Measurements from ENCODE around the gene SLC22A12.

SLC22A12 gene

GRCh38 chr11:64602466-64603070, 11.5 kb downstream of the SLC22A12 start:
- in situ Hi-C loops (cut with HindIII; ENCODE audit: low sequenced_read_pairs), result no loop called here

- in situ Hi-C loops (cut with HindIII; ENCODE audit: low sequenced_read_pairs), result no loop called here
Observed at GRCh38 chr11:64603411-64604110, 12.5 kb downstream of the SLC22A12 start.

GRCh38 chr11:64604458-64605243, 13.6 kb downstream of the SLC22A12 start:
- in situ Hi-C loops (cut with HindIII; ENCODE audit: low sequenced_read_pairs), result no loop called here

GRCh38 chr11:64605244-64605560, 14.2 kb downstream of the SLC22A12 start:
- in situ Hi-C loops (cut with HindIII; ENCODE audit: low sequenced_read_pairs), result no loop called here

GRCh38 chr11:64605656-64606585, 14.9 kb downstream of the SLC22A12 start:
- in situ Hi-C loops (cut with HindIII; ENCODE audit: low sequenced_read_pairs), result no loop called here

GRCh38 chr11:64606796-64607380, 15.9 kb downstream of the SLC22A12 start:
- in situ Hi-C loops (cut with HindIII; ENCODE audit: low sequenced_read_pairs), result no loop called here

GRCh38 chr11:64607381-64607985, 16.5 kb downstream of the SLC22A12 start:
- in situ Hi-C loops (cut with HindIII; ENCODE audit: low sequenced_read_pairs), result no loop called here

- in situ Hi-C loops (cut with HindIII; ENCODE audit: low sequenced_read_pairs), result no loop called here
Observed at GRCh38 chr11:64608046-64608445, 17.0 kb downstream of the SLC22A12 start.

GRCh38 chr11:64608636-64609035, 17.6 kb downstream of the SLC22A12 start:
- in situ Hi-C loops (cut with HindIII; ENCODE audit: low sequenced_read_pairs), result no loop called here

- in situ Hi-C loops (cut with HindIII; ENCODE audit: low sequenced_read_pairs), result no loop called here
Observed at GRCh38 chr11:64609436-64610047, 18.5 kb downstream of the SLC22A12 start.

- in situ Hi-C loops (cut with HindIII; ENCODE audit: low sequenced_read_pairs), result no loop called here
Observed at GRCh38 chr11:64610596-64610995, 19.6 kb downstream of the SLC22A12 start.

GRCh38 chr11:64611176-64611575, 20.2 kb downstream of the SLC22A12 start:
- in situ Hi-C loops (cut with HindIII; ENCODE audit: low sequenced_read_pairs), result no loop called here

- in situ Hi-C loops (cut with HindIII; ENCODE audit: low sequenced_read_pairs), result no loop called here
Observed at GRCh38 chr11:64611869-64612646, 21.0 kb downstream of the SLC22A12 start.

GRCh38 chr11:64613648-64614047, 22.6 kb downstream of the SLC22A12 start:
- in situ Hi-C loops (cut with HindIII; ENCODE audit: low sequenced_read_pairs), result no loop called here

- in situ Hi-C loops (cut with HindIII; ENCODE audit: low sequenced_read_pairs), result no loop called here
Observed at GRCh38 chr11:64614917-64615316, 23.9 kb downstream of the SLC22A12 start.

- in situ Hi-C loops (cut with HindIII; ENCODE audit: low sequenced_read_pairs), result no loop called here
Observed at GRCh38 chr11:64616817-64617216, 25.8 kb downstream of the SLC22A12 start.

GRCh38 chr11:64619196-64619595, 28.2 kb downstream of the SLC22A12 start:
- in situ Hi-C loops (cut with HindIII; ENCODE audit: low sequenced_read_pairs), result no loop called here

GRCh38 chr11:64619811-64620380, 28.9 kb downstream of the SLC22A12 start:
- in situ Hi-C loops (cut with HindIII; ENCODE audit: low sequenced_read_pairs), result no loop called here
